Nephron (organoid): Measurements from ENCODE around the gene COL4A5.

Experiments used
- H3K27ac Mint-ChIP-seq, 3 experiments: 2 replicates each; pipeline ENCODE4 v1.8.0; 2020; ENCODE audit warnings: mixed read lengths in 3 of 3, mild to moderate bottlenecking in 2 of 3, moderate library complexity in 1 of 3
- H3K27me3 Mint-ChIP-seq: 2 replicates; pipeline ENCODE4 v1.8.0; 2021; ENCODE audit warnings: low read depth, mild to moderate bottlenecking, moderate library complexity, mixed read lengths
- H3K36me3 Mint-ChIP-seq: 2 replicates; pipeline ENCODE4 v1.8.0; 2020; ENCODE audit warnings: low read depth, mixed read lengths
- H3K4me1 Mint-ChIP-seq: 2 replicates; pipeline ENCODE4 v1.8.0; 2020; ENCODE audit warnings: mixed read lengths
- H3K4me3 Mint-ChIP-seq, 3 experiments: 2 replicates each; pipeline ENCODE4 v1.8.0; 2020; ENCODE audit warnings: mild to moderate bottlenecking in 3 of 3, mixed read lengths in 3 of 3, moderate library complexity in 2 of 3
- H3K9me3 Mint-ChIP-seq: 2 replicates; pipeline ENCODE4 v1.8.0; 2020; ENCODE audit warnings: mixed read lengths
- CTCF ChIP-seq, 3 experiments: fragments of 200-600 bp; sonication (generic); IDR thresholded peaks; one replicate each; pipeline ENCODE4 v1.5.0; 2021; ENCODE audit warnings: antibody characterized with exemption in 3 of 3; ENCODE audit not compliant: unreplicated experiment in 3 of 3

COL4A5 gene

DNA sequence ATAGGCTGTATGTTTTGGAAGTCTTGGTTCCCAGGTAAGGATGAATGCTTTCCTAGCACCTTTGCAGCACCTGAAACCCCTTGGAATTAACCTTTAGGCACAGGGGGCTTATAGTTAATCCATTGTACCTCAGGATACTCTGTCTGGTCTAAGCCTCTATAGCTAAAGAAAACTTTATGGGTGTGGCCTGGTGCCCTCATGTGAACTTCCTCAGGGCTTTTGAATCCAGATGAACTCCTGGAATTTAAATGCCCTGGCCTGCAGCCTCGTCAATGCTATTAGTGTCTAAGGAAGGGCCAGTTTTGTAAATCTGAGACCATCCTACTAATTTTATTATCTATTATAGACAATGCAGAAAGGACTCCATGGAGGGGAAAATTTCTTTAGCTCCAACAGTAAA is 262.9 kb downstream of the COL4A5 start:
- Mint-ChIP-seq H3K4me1 (no peaks in the 10 kb centered on the region), H3K4me3 (no peak overlapping the region), H3K27me3 (no peaks in the 10 kb centered on the region), H3K27ac (no peak overlapping the region), H3K9me3 (no peaks in the 10 kb centered on the region), H3K36me3 (peaks cover 7% of the 10 kb centered on the region)
- TF ChIP-seq CTCF (IDR thresholded peaks at IDR 0.05; ENCODE audit: unreplicated experiment in 3 of 3) = no peak

- TF ChIP-seq CTCF (IDR thresholded peaks at IDR 0.05; ENCODE audit: unreplicated experiment in 3 of 3) = no peak
- no peaks in the 10 kb centered on the region for H3K4me1 Mint-ChIP-seq
Measured at GRCh38 chrX:108704839-108705238, 265.2 kb downstream of the COL4A5 start.

GRCh38 chrX:108712886-108713285 is 273.2 kb downstream of the COL4A5 start:
- Mint-ChIP-seq H3K27ac (no peak overlapping the region), H3K9me3 (peaks cover 22% of the 10 kb centered on the region), H3K36me3 (no peaks in the 10 kb centered on the region), H3K27me3 (no peaks in the 10 kb centered on the region), H3K4me3 (no peak overlapping the region), H3K4me1 (no peaks in the 10 kb centered on the region)
- TF ChIP-seq CTCF (IDR thresholded peaks at IDR 0.05; ENCODE audit: unreplicated experiment in 3 of 3) = no peak

More at GRCh38 chrX:108704839-108705238, 265.2 kb downstream of the COL4A5 start:
- Mint-ChIP-seq H3K27ac (no peak overlapping the region), H3K27me3 (no peaks in the 10 kb centered on the region), H3K36me3 (no peaks in the 10 kb centered on the region), H3K4me3 (no peak overlapping the region), H3K9me3 (no peaks in the 10 kb centered on the region)

GRCh38 chrX:108722561-108722960 is 282.9 kb downstream of the COL4A5 start:
- H3K27me3 Mint-ChIP-seq = peaks cover 45% of the 10 kb centered on the region
- no peaks in the 10 kb centered on the region for H3K4me1 Mint-ChIP-seq
- no peak overlapping the region for H3K27ac Mint-ChIP-seq
- TF ChIP-seq CTCF (IDR thresholded peaks at IDR 0.05; ENCODE audit: unreplicated experiment in 3 of 3) = no peak
- no peaks in the 10 kb centered on the region for H3K36me3 Mint-ChIP-seq
- no peak overlapping the region for H3K4me3 Mint-ChIP-seq
- no peaks in the 10 kb centered on the region for H3K9me3 Mint-ChIP-seq

GRCh38 chrX:108726748-108727147 is 287.1 kb downstream of the COL4A5 start:
- Mint-ChIP-seq H3K27me3 (peaks cover 86% of the 10 kb centered on the region), H3K4me3 (no peak overlapping the region), H3K9me3 (no peaks in the 10 kb centered on the region), H3K27ac (no peak overlapping the region), H3K4me1 (no peaks in the 10 kb centered on the region), H3K36me3 (no peaks in the 10 kb centered on the region)
- TF ChIP-seq CTCF (IDR thresholded peaks at IDR 0.05; ENCODE audit: unreplicated experiment in 3 of 3) = no peak

GRCh38 chrX:108731153-108731552 is 291.5 kb downstream of the COL4A5 start:
- TF ChIP-seq CTCF (IDR thresholded peaks at IDR 0.05; ENCODE audit: unreplicated experiment in 3 of 3) = no peak
- no peak overlapping the region for H3K27ac Mint-ChIP-seq
- peak overlapping the region in 2 of 3 experiments; percentile 24 to 80 for H3K4me3 Mint-ChIP-seq

More at GRCh38 chrX:108731153-108731552, 291.5 kb downstream of the COL4A5 start:
- Mint-ChIP-seq H3K4me1 (peaks cover 18% of the 10 kb centered on the region), H3K27me3 (peaks cover 96% of the 10 kb centered on the region), H3K36me3 (no peaks in the 10 kb centered on the region), H3K9me3 (peaks cover 8% of the 10 kb centered on the region)
